ENCODE measurements around the gene MAD1L1.

Gene MAD1L1

GRCh38 chr7:1913466-1914282 is 319.1 kb downstream of the MAD1L1 start:
- DNase-seq (ENCODE audit: low spot score) = no peak

GRCh38 chr7:1912593-1913465 is 319.9 kb downstream of the MAD1L1 start:
- DNase-seq (ENCODE audit: low spot score) = no peak

GRCh38 chr7:1911571-1911970 is 321.2 kb downstream of the MAD1L1 start:
- DNase-seq (ENCODE audit: low spot score) = no peak

GRCh38 chr7:1910827-1911226 is 321.9 kb downstream of the MAD1L1 start:
- no peak for DNase-seq (ENCODE audit: low spot score)

GRCh38 chr7:1910081-1910685 is 322.6 kb downstream of the MAD1L1 start:
- no peak for DNase-seq (ENCODE audit: low spot score)

- no peak for DNase-seq (ENCODE audit: low spot score)
Measured at GRCh38 chr7:1909476-1909875, 323.3 kb downstream of the MAD1L1 start.

- no peak for DNase-seq (ENCODE audit: low spot score)
Measured at GRCh38 chr7:1908823-1909420, 323.8 kb downstream of the MAD1L1 start.

- no peak for DNase-seq (ENCODE audit: low spot score)
Measured at GRCh38 chr7:1907751-1908365, 324.9 kb downstream of the MAD1L1 start.

- no peak for DNase-seq (ENCODE audit: low spot score)
Measured at GRCh38 chr7:1906988-1907745, 325.6 kb downstream of the MAD1L1 start.

GRCh38 chr7:1906087-1906830 is 326.5 kb downstream of the MAD1L1 start:
- no peak for DNase-seq (ENCODE audit: low spot score)

GRCh38 chr7:1902231-1902855 is 330.4 kb downstream of the MAD1L1 start:
- no peak for DNase-seq (ENCODE audit: low spot score)

GRCh38 chr7:1901431-1902210 is 331.1 kb downstream of the MAD1L1 start:
- DNase-seq (ENCODE audit: low spot score) = no peak

GRCh38 chr7:1900847-1901246 is 331.9 kb downstream of the MAD1L1 start:
- no peak for DNase-seq (ENCODE audit: low spot score)

- DNase-seq (ENCODE audit: low spot score) = no peak
Measured at GRCh38 chr7:1899951-1900762, 332.6 kb downstream of the MAD1L1 start.

- no peak for DNase-seq (ENCODE audit: low spot score)
Measured at GRCh38 chr7:1899196-1899595, 333.5 kb downstream of the MAD1L1 start.

- no peak for DNase-seq (ENCODE audit: low spot score)
Measured at GRCh38 chr7:1898628-1899185, 334.0 kb downstream of the MAD1L1 start.

GRCh38 chr7:1897861-1898627 is 334.7 kb downstream of the MAD1L1 start:
- DNase-seq (ENCODE audit: low spot score) = no peak

All from hematopoietic multipotent progenitor cell treated with erythropoietin and hydrocortisone succinate and interleukin-3 and kit ligand, for 15 days (in vitro differentiated cells).